CD4-positive, alpha-beta memory T cell (primary cell): Measurements from ENCODE around the gene CLPTM1L. TPM values are rescaled to one million over a fixed set of nuclear protein-coding genes. Genes with fewer than 3 reads are reported as not detected.
A peak's percentile ranks its signal among the peaks of the same experiment; 100 is the strongest.

Source experiments
- CTCF ChIA-PET: fragments of 350-600 bp; sonication (Branson Sonifier 250); formaldehyde crosslinking; loops from one replicate; lab custom pipeline; 2021; ENCODE audit warnings: inconsistent platforms; ENCODE audit not compliant: partially characterized antibody; lab: Charles Lee
- POLR2A ChIA-PET: fragments of 350-600 bp; sonication (Branson Sonifier 250); formaldehyde crosslinking; loops from one replicate; lab custom pipeline; 2021; ENCODE audit not compliant: partially characterized antibody; lab: Charles Lee
- DNase-seq, 5 donors: peaks; one replicate each; pipeline versions ENCODE4 v3.0.0 to v3.0.0-alpha.2; 2020 to 2022; ENCODE audit warnings: mixed read lengths in 1 of 5
- H3K27ac ChIP-seq: one replicate; pipeline ENCODE4 v1.7.0; 2013; ENCODE audit warnings: low read depth, low read length
- H3K27me3 ChIP-seq: 2 replicates; pipeline ENCODE4 v1.7.0; 2013; ENCODE audit warnings: mild to moderate bottlenecking, low read length, moderate library complexity; ENCODE audit not compliant: insufficient read depth
- H3K36me3 ChIP-seq: 2 replicates; pipeline ENCODE4 v1.7.0; 2013; ENCODE audit warnings: mild to moderate bottlenecking, low read length, moderate library complexity; ENCODE audit not compliant: insufficient read depth
- H3K4me1 ChIP-seq: 2 replicates; pipeline ENCODE4 v1.7.0; 2013; ENCODE audit warnings: mild to moderate bottlenecking, low read length, moderate library complexity; ENCODE audit not compliant: insufficient read depth
- H3K4me3 ChIP-seq, 2 donors: one replicate each; pipeline ENCODE4 v1.7.0; 2013; ENCODE audit warnings: low read length in 2 of 2, mild to moderate bottlenecking in 1 of 2
- H3K9me3 ChIP-seq, 2 donors: one replicate each; pipeline ENCODE4 v1.7.0; 2013; ENCODE audit warnings: low read length in 2 of 2, control low read depth in 1 of 2; ENCODE audit not compliant: control insufficient read depth in 1 of 2
- H3K27ac Mint-ChIP-seq, 7 donors: one replicate each; pipeline ENCODE4 v1.8.0; 2020 to 2021; ENCODE audit warnings: mixed read lengths in 7 of 7, mild to moderate bottlenecking in 6 of 7, inconsistent platforms in 3 of 7, moderate library complexity in 3 of 7
- H3K27me3 Mint-ChIP-seq, 2 donors: one replicate each; pipeline ENCODE4 v1.8.0; 2020 to 2021; ENCODE audit warnings: mixed read lengths in 2 of 2
- H3K36me3 Mint-ChIP-seq, 2 donors: one replicate each; pipeline ENCODE4 v1.8.0; 2020 to 2021; ENCODE audit warnings: mixed read lengths in 2 of 2, inconsistent platforms in 1 of 2, mild to moderate bottlenecking in 1 of 2
- H3K4me1 Mint-ChIP-seq, 4 donors: one replicate each; pipeline ENCODE4 v1.8.0; 2020 to 2021; ENCODE audit warnings: mixed read lengths in 4 of 4, mild to moderate bottlenecking in 1 of 4
- H3K4me3 Mint-ChIP-seq, 8 donors: one replicate each; pipeline ENCODE4 v1.8.0; 2020 to 2021; ENCODE audit warnings: mixed read lengths in 8 of 8, mild to moderate bottlenecking in 7 of 8, moderate library complexity in 6 of 8, inconsistent platforms in 3 of 8
- H3K9me3 Mint-ChIP-seq, 8 donors: one replicate each; pipeline ENCODE4 v1.8.0; 2020 to 2021; ENCODE audit warnings: mixed read lengths in 8 of 8, mild to moderate bottlenecking in 5 of 8, inconsistent platforms in 3 of 8, moderate library complexity in 1 of 8
- intact Hi-C: fragments of 100-400 bp; cut with micrococcal nuclease; formaldehyde crosslinking; loops from one replicate; pipeline ENCODE4 v1.15.1; 2023
- polyA plus RNA-seq, 2 donors: library from polyadenylated mRNA; unstranded; fragments of 300-500 nt; fragmentation: Illumina TruSeq; gene quantifications; one replicate each; pipeline ENCODE4 v1.2.3, GENCODE V29; 2021
- total RNA-seq, 2 experiments: library from RNA; stranded (reverse); gene quantifications; one replicate each; pipeline ENCODE4 v1.2.3, GENCODE V29; 2021

CLPTM1L gene
- total and polyA plus RNA-seq, 4 experiments from 2014 or later, result 34.1 to 87.4 (median 72.6) TPM

DNA sequence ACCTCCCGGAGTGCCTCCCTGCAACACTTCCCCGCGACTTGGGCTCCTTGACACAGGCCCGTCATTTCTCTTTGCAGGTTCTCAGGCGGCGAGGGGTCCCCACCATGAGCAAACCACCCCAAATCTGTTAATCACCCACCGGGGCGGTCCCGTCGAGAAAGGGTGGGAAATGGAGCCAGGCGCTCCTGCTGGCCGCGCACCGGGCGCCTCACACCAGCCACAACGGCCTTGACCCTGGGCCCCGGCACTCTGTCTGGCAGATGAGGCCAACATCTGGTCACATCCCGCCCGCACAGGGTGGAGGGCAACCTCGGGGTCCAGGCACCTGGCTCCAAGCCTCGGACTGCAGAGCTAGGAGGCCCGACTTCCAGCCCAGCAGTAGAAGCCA is 49.3 kb downstream of the CLPTM1L start:
- CTCF ChIA-PET, result no interaction called here
- Histone ChIP-seq H3K9me3 (no peaks in the 10 kb centered on the region), H3K27ac (no peak overlapping the region), H3K4me3 (no peak overlapping the region), H3K4me1 (peaks cover 11% of the 10 kb centered on the region), H3K27me3 (no peaks in the 10 kb centered on the region), H3K36me3 (no peaks in the 10 kb centered on the region)
- Mint-ChIP-seq H3K9me3 (no peaks in the 10 kb centered on the region), H3K27me3 (no peaks in the 10 kb centered on the region), H3K36me3 (no peaks in the 10 kb centered on the region), H3K27ac (no peak overlapping the region), H3K4me3 (peak overlapping the region in 5 of 8 donors; percentile 33 to 66 (median 49)), H3K4me1 (peaks cover 0 to 6% (median 0%) of the 10 kb centered on the region in 4 donors)
- intact Hi-C loops, result loop anchor here (1.0 kb wide), 2 partner anchors 20 to 50 kb away; partner anchors contain the start of gene CLPTM1L
- POLR2A ChIA-PET, result interaction anchor here (1.1 to 4.5 kb wide), 6 partner anchors 13 to 49 kb away, joined by 3 to 29 read pairs (median 8); partner anchors contain the start of gene CLPTM1L
- peak in 1 of 5 donors; percentile 16 for DNase-seq

DNA sequence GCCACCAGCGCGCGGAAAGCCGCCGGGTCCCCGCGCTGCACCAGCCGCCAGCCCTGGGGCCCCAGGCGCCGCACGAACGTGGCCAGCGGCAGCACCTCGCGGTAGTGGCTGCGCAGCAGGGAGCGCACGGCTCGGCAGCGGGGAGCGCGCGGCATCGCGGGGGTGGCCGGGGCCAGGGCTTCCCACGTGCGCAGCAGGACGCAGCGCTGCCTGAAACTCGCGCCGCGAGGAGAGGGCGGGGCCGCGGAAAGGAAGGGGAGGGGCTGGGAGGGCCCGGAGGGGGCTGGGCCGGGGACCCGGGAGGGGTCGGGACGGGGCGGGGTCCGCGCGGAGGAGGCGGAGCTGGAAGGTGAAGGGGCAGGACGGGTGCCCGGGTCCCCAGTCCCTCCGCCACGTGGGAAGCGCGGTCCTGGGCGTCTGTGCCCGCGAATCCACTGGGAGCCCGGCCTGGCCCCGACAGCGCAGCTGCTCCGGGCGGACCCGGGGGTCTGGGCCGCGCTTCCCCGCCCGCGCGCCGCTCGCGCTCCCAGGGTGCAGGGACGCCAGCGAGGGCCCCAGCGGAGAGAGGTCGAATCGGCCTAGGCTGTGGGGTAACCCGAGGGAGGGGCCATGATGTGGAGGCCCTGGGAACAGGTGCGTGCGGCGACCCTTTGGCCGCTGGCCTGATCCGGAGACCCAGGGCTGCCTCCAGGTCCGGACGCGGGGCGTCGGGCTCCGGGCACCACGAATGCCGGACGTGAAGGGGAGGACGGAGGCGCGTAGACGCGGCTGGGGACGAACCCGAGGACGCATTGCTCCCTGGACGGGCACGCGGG is 49.9 kb downstream of the CLPTM1L start, which contains the start of gene TERT:
Gene TERT (minus strand): TSS at position 234 of the 815 bp plus-strand sequence. CDS start 79 bp downstream, at position 155.
- H3K36me3 Mint-ChIP-seq, result no peaks in the 10 kb centered on the region
- peaks cover 0 to 6% (median 0%) of the 10 kb centered on the region in 4 donors for H3K4me1 Mint-ChIP-seq
- no peak within 1 kb of the TSS for H3K27ac ChIP-seq
- ChIA-PET CTCF (no interaction called here), POLR2A (interaction anchor here (0.9 to 4.5 kb wide), 6 partner anchors 15 to 91 kb away, joined by 3 to 29 read pairs (median 8); partner anchors contain the start of gene CLPTM1L)
- no peaks in the 10 kb centered on the region for H3K36me3 ChIP-seq
- H3K4me3 ChIP-seq, result peak within 1 kb of the TSS in 1 of 2 donors; percentile 45
- intact Hi-C loops, result loop anchor here (1.0 kb wide), 2 partner anchors 20 to 50 kb away; partner anchors contain the start of gene CLPTM1L
- peaks cover 11% of the 10 kb centered on the region for H3K4me1 ChIP-seq
- no peaks in the 10 kb centered on the region for H3K27me3 ChIP-seq
- H3K27ac Mint-ChIP-seq, result no peak within 1 kb of the TSS
- no peaks in the 10 kb centered on the region for H3K9me3 Mint-ChIP-seq
- H3K4me3 Mint-ChIP-seq, result peak within 1 kb of the TSS in 5 of 8 donors; percentile 33 to 66 (median 49)
- H3K9me3 ChIP-seq, result no peaks in the 10 kb centered on the region
- no peaks in the 10 kb centered on the region for H3K27me3 Mint-ChIP-seq
- DNase-seq, result peak; percentile 58 to 67 (median 62)

GRCh38 chr5:1294206-1294834 is 50.6 kb downstream of the CLPTM1L start:
- ChIA-PET POLR2A (interaction anchor here (0.9 to 4.5 kb wide), 5 partner anchors 17 to 92 kb away, joined by 3 to 29 read pairs (median 10); partner anchors contain the start of gene CLPTM1L), CTCF (interaction anchor here (1.8 kb wide), 1 partner anchor 21 kb away, joined by 4 read pairs; no protein-coding TSS in a partner anchor)
- H3K4me3 ChIP-seq, result no peak overlapping the region
- no peak for DNase-seq
- no peak overlapping the region for H3K27ac ChIP-seq
- Mint-ChIP-seq H3K9me3 (no peaks in the 10 kb centered on the region), H3K4me3 (no peak overlapping the region), H3K27ac (no peak overlapping the region), H3K27me3 (no peaks in the 10 kb centered on the region), H3K36me3 (no peaks in the 10 kb centered on the region), H3K4me1 (peaks cover 0 to 6% (median 0%) of the 10 kb centered on the region in 4 donors)
- H3K36me3 ChIP-seq, result no peaks in the 10 kb centered on the region
- H3K9me3 ChIP-seq, result no peaks in the 10 kb centered on the region
- peaks cover 11% of the 10 kb centered on the region for H3K4me1 ChIP-seq
- H3K27me3 ChIP-seq, result no peaks in the 10 kb centered on the region
- intact Hi-C loops, result no loop called here

- intact Hi-C loops, result no loop called here
- CTCF ChIA-PET, result interaction anchor here (1.8 kb wide), 1 partner anchor 22 kb away, joined by 4 read pairs; no protein-coding TSS in a partner anchor
These were observed 51.3 kb downstream of the CLPTM1L start for GRCh38 chr5:1293416-1294205.

GRCh38 chr5:1292846-1293415 is 52.0 kb downstream of the CLPTM1L start:
- Histone ChIP-seq H3K9me3 (no peaks in the 10 kb centered on the region), H3K4me3 (no peak overlapping the region), H3K27me3 (no peaks in the 10 kb centered on the region), H3K36me3 (no peaks in the 10 kb centered on the region), H3K4me1 (peaks cover 11% of the 10 kb centered on the region), H3K27ac (no peak overlapping the region)
- Mint-ChIP-seq H3K27ac (no peak overlapping the region), H3K4me3 (no peak overlapping the region), H3K4me1 (peaks cover 0 to 6% (median 0%) of the 10 kb centered on the region in 4 donors), H3K36me3 (peaks cover 0 to 3% of the 10 kb centered on the region in 2 donors), H3K27me3 (peaks cover 0 to 1% of the 10 kb centered on the region in 2 donors), H3K9me3 (no peaks in the 10 kb centered on the region)
- ChIA-PET POLR2A (interaction anchor here (3.3 to 4.5 kb wide), 2 partner anchors 23 to 52 kb away, joined by 14 to 29 read pairs; partner anchors contain the start of gene CLPTM1L), CTCF (interaction anchor here (1.8 kb wide), 1 partner anchor 23 kb away, joined by 4 read pairs; no protein-coding TSS in a partner anchor)
- intact Hi-C loops, result no loop called here
- peak in 1 of 5 donors; percentile 22 for DNase-seq

More at GRCh38 chr5:1293416-1294205, 51.3 kb downstream of the CLPTM1L start:
- peak in 1 of 5 donors; percentile 9 for DNase-seq
- Histone ChIP-seq H3K36me3 (no peaks in the 10 kb centered on the region), H3K4me1 (peaks cover 11% of the 10 kb centered on the region), H3K27ac (no peak overlapping the region), H3K27me3 (no peaks in the 10 kb centered on the region), H3K9me3 (no peaks in the 10 kb centered on the region), H3K4me3 (no peak overlapping the region)
- Mint-ChIP-seq H3K4me3 (peak overlapping the region in 5 of 8 donors; percentile 7 to 68 (median 38)), H3K36me3 (no peaks in the 10 kb centered on the region), H3K27ac (no peak overlapping the region), H3K27me3 (no peaks in the 10 kb centered on the region), H3K9me3 (no peaks in the 10 kb centered on the region), H3K4me1 (peaks cover 0 to 6% (median 0%) of the 10 kb centered on the region in 4 donors)
- POLR2A ChIA-PET, result interaction anchor here (1.6 to 4.5 kb wide), 4 partner anchors 20 to 93 kb away, joined by 5 to 29 read pairs (median 12); partner anchors contain the start of gene CLPTM1L

- CTCF ChIA-PET, result interaction anchor here (1.8 kb wide), 1 partner anchor 24 kb away, joined by 4 read pairs; no protein-coding TSS in a partner anchor
- Histone ChIP-seq H3K9me3 (no peaks in the 10 kb centered on the region), H3K4me1 (peaks cover 11% of the 10 kb centered on the region), H3K4me3 (no peak overlapping the region), H3K27me3 (no peaks in the 10 kb centered on the region), H3K36me3 (no peaks in the 10 kb centered on the region), H3K27ac (no peak overlapping the region)
- POLR2A ChIA-PET, result interaction anchor here (3.3 kb wide), 1 partner anchor 53 kb away, joined by 14 read pairs; the partner anchor contains the start of gene CLPTM1L
- intact Hi-C loops, result no loop called here
- DNase-seq, result peak in 1 of 5 donors; percentile 11
- peaks cover 1 to 2% of the 10 kb centered on the region in 2 donors for H3K27me3 Mint-ChIP-seq
- H3K36me3 Mint-ChIP-seq, result peaks cover 0 to 3% of the 10 kb centered on the region in 2 donors
- no peak overlapping the region for H3K27ac Mint-ChIP-seq
- H3K9me3 Mint-ChIP-seq, result no peaks in the 10 kb centered on the region
- no peak overlapping the region for H3K4me3 Mint-ChIP-seq
- peaks cover 0 to 6% (median 0%) of the 10 kb centered on the region in 4 donors for H3K4me1 Mint-ChIP-seq
These were observed 52.8 kb downstream of the CLPTM1L start for GRCh38 chr5:1292139-1292538.
